GM12878 (cell line): ENCODE data around the gene LZTFL1. TPM values are rescaled to one million over a fixed set of nuclear protein-coding genes. Genes with fewer than 3 reads are reported as not detected.

Experiments
- ATAC-seq: fragments of 200-7000 bp; cut with Tn5 transposase; 3 replicates; pipeline ENCODE4 v1.9.1; 2020; ENCODE audit warnings: mild to moderate bottlenecking, moderate library complexity
- BruUV-seq: library from RNA; stranded (reverse); fragments of 400-500 nt; replicated peaks from 2 replicates; lab custom pipeline; 2021; lab: Mats Ljungman, UMichigan
- CTCF ChIA-PET: fragments of 300-600 bp; sonication (Branson Sonifier 250); formaldehyde crosslinking; extraction: SDS; loops from one replicate; lab custom pipeline; 2021; ENCODE audit warnings: inconsistent platforms; lab: Yijun Ruan, JAX
- POLR2A ChIA-PET: fragments of 350-600 bp; formaldehyde crosslinking; extraction: SDS; loops from one replicate; lab custom pipeline; 2021; ENCODE audit warnings: inconsistent platforms; lab: Charles Lee
- RAD21 ChIA-PET: fragments of 300-600 bp; sonication (Branson Sonifier 250); formaldehyde crosslinking; loops from one replicate; lab custom pipeline; 2023; ENCODE audit warnings: antibody characterized with exemption; ENCODE audit not compliant: unreplicated experiment; lab: Charles Lee
- SMC1A ChIA-PET: fragments of 300-600 bp; sonication (Branson Sonifier 250); formaldehyde crosslinking; loops from one replicate; lab custom pipeline; 2023; ENCODE audit not compliant: unreplicated experiment, uncharacterized antibody; lab: Charles Lee
- DNase-seq: peaks from one replicate; pipeline ENCODE4 v3.0.0-alpha.2; 2011; ENCODE audit warnings: low read depth, low spot score
- FAIRE-seq: peaks from 3 replicates; lab custom pipeline; 2011; peaks lifted over from hg19 to GRCh38; lab: Jason Lieb, UNC
- H2AFZ ChIP-seq: 2 replicates; pipeline ENCODE4 v1.6.0; 2011; ENCODE audit warnings: low read depth, low read length, control low read depth; ENCODE audit not compliant: control insufficient read depth
- H3K27ac ChIP-seq: 2 replicates; pipeline ENCODE4 v1.5.1; 2011; ENCODE audit warnings: control low read depth; ENCODE audit not compliant: control insufficient read depth, insufficient read depth
- H3K27me3 ChIP-seq, 2 experiments: replicated peaks in 1 of 2; 2 replicates each; pipeline versions ENCODE4 v1.6.0 to v1.6.1; 2011; ENCODE audit warnings: low read length in 1 of 2; ENCODE audit not compliant: control insufficient read depth in 2 of 2, insufficient read depth in 2 of 2
- H3K36me3 ChIP-seq, 2 experiments: 2 replicates each; pipeline ENCODE4 v1.5.1; 2011; ENCODE audit warnings: low read length in 1 of 2; ENCODE audit not compliant: control insufficient read depth in 2 of 2, insufficient read depth in 2 of 2
- H3K4me1 ChIP-seq: 2 replicates; pipeline ENCODE4 v1.6.1; 2011; ENCODE audit warnings: mild to moderate bottlenecking, low read length, moderate library complexity, mixed read lengths; ENCODE audit not compliant: control insufficient read depth, insufficient read depth
- H3K4me2 ChIP-seq: 2 replicates; pipeline ENCODE4 v1.6.0; 2011; ENCODE audit warnings: control low read depth; ENCODE audit not compliant: control insufficient read depth, insufficient read depth
- H3K4me3 ChIP-seq: fragments of 200-600 bp; sonication (generic); 2 replicates; pipeline ENCODE4 v1.5.1; 2016
- H3K79me2 ChIP-seq: 2 replicates; pipeline ENCODE4 v1.6.0; 2011; ENCODE audit warnings: low read length; ENCODE audit not compliant: control insufficient read depth, insufficient read depth
- H3K9ac ChIP-seq: 2 replicates; pipeline ENCODE4 v1.8.0; 2011; ENCODE audit warnings: low read length, control low read depth, mixed read lengths; ENCODE audit not compliant: control insufficient read depth, insufficient read depth
- H3K9me3 ChIP-seq: replicated peaks from 3 replicates; pipeline ENCODE4 v1.5.1; 2011; ENCODE audit warnings: mild to moderate bottlenecking, low read length; ENCODE audit not compliant: control insufficient read depth, insufficient read depth
- H4K20me1 ChIP-seq: 2 replicates; pipeline ENCODE4 v1.6.0; 2011; ENCODE audit not compliant: control insufficient read depth, insufficient read depth
- CREM ChIP-seq: IDR thresholded peaks from 2 replicates; pipeline ENCODE4 v1.6.1; 2014; ENCODE audit warnings: antibody characterized with exemption, low read depth
- KLF5 ChIP-seq: fragments of 450-650 bp; IDR thresholded peaks from 2 replicates; pipeline ENCODE4 v1.6.1; 2014; ENCODE audit warnings: mild to moderate bottlenecking; ENCODE audit not compliant: partially characterized antibody
- MTA3 ChIP-seq: IDR thresholded peaks from 2 replicates; pipeline ENCODE4 v1.6.1; 2012; ENCODE audit warnings: low read length, inconsistent platforms, borderline replicate concordance
- NFIC ChIP-seq: IDR thresholded peaks from 2 replicates; pipeline ENCODE4 v1.6.1; 2012; ENCODE audit warnings: low read depth, mild to moderate bottlenecking, inconsistent platforms, low read length, moderate library complexity
- RCOR1 ChIP-seq: conservative IDR thresholded peaks from 2 replicates; pipeline ENCODE4 v1.6.1; 2012; ENCODE audit warnings: low read depth, low read length, improper control_type of control experiment
- SRF ChIP-seq, 2 experiments: IDR thresholded peaks; 2 replicates each; pipeline ENCODE4 v1.6.1; 2011; ENCODE audit warnings: low read depth in 2 of 2, low read length in 2 of 2, mild to moderate bottlenecking in 1 of 2, moderate library complexity in 1 of 2
- TBL1XR1 ChIP-seq: IDR thresholded peaks from 2 replicates; pipeline ENCODE4 v1.6.1; 2012; ENCODE audit warnings: low read depth, low read length, improper control_type of control experiment
- WRNIP1 ChIP-seq: IDR thresholded peaks from 2 replicates; pipeline ENCODE4 v1.6.1; 2011; ENCODE audit warnings: low read depth, low read length, improper control_type of control experiment, borderline replicate concordance
- ZNF217 ChIP-seq: fragments of 450-650 bp; IDR thresholded peaks from 2 replicates; pipeline ENCODE4 v1.6.1; 2017; ENCODE audit warnings: antibody characterized with exemption, mild to moderate bottlenecking
- WGBS: methylation state at CpG from one replicate; pipeline ENCODE4 v1.1.6; 2016; ENCODE audit warnings: low lambda C conversion rate; ENCODE audit not compliant: insufficient replicate concordance, insufficient coverage; ENCODE audit errors: missing lambda C conversion rate; 5-methylcytosine and 5-hydroxymethylcytosine counted together
- in situ Hi-C: fragments of 300-500 bp; cut with MboI; formaldehyde crosslinking; loops from 9 replicates; pipeline ENCODE4 v1.14.3; 2018; ENCODE audit warnings: mixed read lengths
- intact Hi-C: fragments of 100-400 bp; cut with micrococcal nuclease; formaldehyde crosslinking; loops from one replicate; pipeline ENCODE4 v1.14.2; 2022; ENCODE audit not compliant: unreplicated experiment
- polyA plus RNA-seq, 11 experiments: library from polyadenylated mRNA; depleted of rRNA in 4 of 11; unstranded in 6 of 11; stranded (reverse) in 5 of 11; fragments of >200 nt; fragmentation: Nextera tagmentation in 4 of 11; fragmentation: Illumina TruSeq in 1 of 11; extraction: Ambion mirVana in 4 of 11; extraction: Trizol in 1 of 11; gene quantifications; 1 replicate in 1 of 11; 2 replicates in 10 of 11; pipeline versions ENCODE4 v1.2.1 to v1.2.3, GENCODE V29; 2011 to 2016; ENCODE audit warnings: inconsistent platforms in 2 of 11, missing spikeins in 2 of 11, low read depth in 1 of 11
- total RNA-seq, 4 experiments: library from RNA; depleted of rRNA in 3 of 4; stranded (reverse); fragments of >200 nt in 3 of 4; fragmentation: Illumina TruSeq in 1 of 4; extraction: Trizol in 1 of 4; gene quantifications; 2 replicates each; pipeline versions ENCODE4 v1.2.1 to v1.2.3, GENCODE V29; 2013 to 2021
- TF ChIP-seq, protein P1 (sequence below): fragments of 450-650 bp; IDR thresholded peaks from 2 replicates; pipeline ENCODE4 v1.6.1; 2017; ENCODE audit warnings: borderline replicate concordance
- TF ChIP-seq, protein P2 (sequence below): fragments of 450-650 bp; IDR thresholded peaks from 2 replicates; pipeline ENCODE4 v1.6.1; 2017; ENCODE audit warnings: mild to moderate bottlenecking, moderate library complexity

LZTFL1 gene
- total and polyA plus RNA-seq, 10 of the 15 experiments (the other 5 are each of a cell fraction or from before 2014, with no cell fraction given), result 9.8 to 74.1 (median 11.9) TPM

DNA sequence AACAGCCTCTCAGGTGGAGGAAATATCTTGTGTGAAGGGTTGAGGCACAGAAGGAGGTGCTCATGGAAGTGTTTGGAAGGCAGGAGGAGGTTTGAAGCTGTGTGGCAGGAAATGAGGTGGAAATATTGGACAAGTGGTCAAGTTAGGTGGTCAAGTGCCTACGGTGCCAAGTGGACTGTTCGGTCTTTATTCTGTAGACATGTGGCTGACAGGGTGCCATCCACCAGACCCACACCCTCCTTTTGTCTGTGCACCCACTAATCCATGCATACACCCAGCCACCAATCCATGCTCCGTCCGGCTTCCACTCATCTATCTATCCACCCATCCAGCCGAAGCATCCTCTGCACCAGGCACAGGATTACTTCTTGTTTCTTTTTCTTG is 47.8 kb downstream of the LZTFL1 start:
- 76% methylated on average over 5 of the region's 5 CpGs for WGBS
- H3K27me3 ChIP-seq, result peaks cover 2 to 17% of the 10 kb centered on the region in 2 experiments; a peak in 3 of 4 replicates
- DNase-seq (no peak), FAIRE-seq (no peak), ATAC-seq (no peak)
- H3K79me2 ChIP-seq, result no peaks in the 10 kb centered on the region
- H2AFZ ChIP-seq, result no peak overlapping the region
- H3K27ac ChIP-seq, result no peak overlapping the region
- H3K4me2 ChIP-seq, result no peak overlapping the region
- no peak overlapping the region for H3K9ac ChIP-seq
- ChIA-PET POLR2A (no interaction called here), CTCF (interaction anchor here (1.6 kb wide), 1 partner anchor 135 kb away, joined by 6 read pairs; no protein-coding TSS in a partner anchor), RAD21 (no interaction called here), SMC1A (interaction anchor here (0.6 kb wide), 1 partner anchor 30 kb away, joined by 3 read pairs; no protein-coding TSS in a partner anchor)
- BruUV-seq, result no TSS peak
- H3K36me3 ChIP-seq, result no peaks in the 10 kb centered on the region
- peaks cover 5% of the 10 kb centered on the region for H3K4me1 ChIP-seq
- TF ChIP-seq KLF5 (no peak), NFIC (no peak), SRF (IDR thresholded peaks at IDR 0.05; ENCODE audit: low read depth in 2 of 2, low read length in 2 of 2) (no peak)
- TF ChIP-seq, protein P1, sequence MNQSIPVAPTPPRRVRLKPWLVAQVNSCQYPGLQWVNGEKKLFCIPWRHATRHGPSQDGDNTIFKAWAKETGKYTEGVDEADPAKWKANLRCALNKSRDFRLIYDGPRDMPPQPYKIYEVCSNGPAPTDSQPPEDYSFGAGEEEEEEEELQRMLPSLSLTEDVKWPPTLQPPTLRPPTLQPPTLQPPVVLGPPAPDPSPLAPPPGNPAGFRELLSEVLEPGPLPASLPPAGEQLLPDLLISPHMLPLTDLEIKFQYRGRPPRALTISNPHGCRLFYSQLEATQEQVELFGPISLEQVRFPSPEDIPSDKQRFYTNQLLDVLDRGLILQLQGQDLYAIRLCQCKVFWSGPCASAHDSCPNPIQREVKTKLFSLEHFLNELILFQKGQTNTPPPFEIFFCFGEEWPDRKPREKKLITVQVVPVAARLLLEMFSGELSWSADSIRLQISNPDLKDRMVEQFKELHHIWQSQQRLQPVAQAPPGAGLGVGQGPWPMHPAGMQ, result no peak
- H3K9me3 ChIP-seq, result no peaks in the 10 kb centered on the region
- intact Hi-C loops (no loop called here), in situ Hi-C loops (no loop called here)
- H3K4me3 ChIP-seq, result no peak overlapping the region
- no peaks in the 10 kb centered on the region for H4K20me1 ChIP-seq

DNA sequence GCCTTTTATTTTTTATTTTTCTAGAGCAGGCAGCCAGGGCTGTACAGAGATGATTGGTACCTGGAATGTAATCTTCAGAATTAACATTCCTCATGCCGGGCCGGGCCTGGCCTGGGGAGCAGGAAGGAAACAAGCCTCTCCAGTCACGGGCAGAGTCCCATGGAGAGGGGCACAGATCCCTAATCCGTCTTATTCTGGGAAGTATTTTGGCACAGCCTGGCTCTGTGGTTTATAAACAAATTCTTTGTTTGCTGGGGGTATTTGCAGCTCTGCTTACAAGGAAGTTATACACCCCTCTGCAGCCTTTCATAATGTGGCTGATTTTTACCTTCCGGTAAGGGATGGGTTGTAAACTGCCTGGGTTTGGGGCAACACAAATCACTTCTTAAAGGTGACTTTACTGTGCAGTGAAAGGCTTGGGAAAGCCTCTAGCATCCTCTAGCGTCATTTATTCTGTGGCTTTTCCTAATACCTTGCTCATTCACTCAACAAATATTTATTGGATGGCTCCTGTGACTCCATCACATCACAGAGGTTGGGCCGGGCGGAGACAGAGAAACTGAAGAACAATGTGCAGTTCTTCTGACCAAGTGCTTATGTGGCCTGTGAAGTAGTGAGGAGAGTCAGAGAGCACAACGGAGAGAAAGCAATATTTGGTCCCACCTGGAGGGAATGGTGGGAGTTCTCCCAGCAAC is 48.3 kb downstream of the LZTFL1 start:
- in situ Hi-C loops (no loop called here), intact Hi-C loops (no loop called here)
- ChIA-PET RAD21 (no interaction called here), SMC1A (no interaction called here), POLR2A (no interaction called here), CTCF (no interaction called here)
- FAIRE-seq (no peak), DNase-seq (no peak), ATAC-seq (no peak)
- H3K4me3 ChIP-seq, result no peak overlapping the region
- H2AFZ ChIP-seq, result no peak overlapping the region
- TF ChIP-seq RCOR1 (no peak), CREM (no peak), WRNIP1 (no peak), ZNF217 (no peak), TBL1XR1 (no peak), MTA3 (no peak)
- TF ChIP-seq, protein P2, sequence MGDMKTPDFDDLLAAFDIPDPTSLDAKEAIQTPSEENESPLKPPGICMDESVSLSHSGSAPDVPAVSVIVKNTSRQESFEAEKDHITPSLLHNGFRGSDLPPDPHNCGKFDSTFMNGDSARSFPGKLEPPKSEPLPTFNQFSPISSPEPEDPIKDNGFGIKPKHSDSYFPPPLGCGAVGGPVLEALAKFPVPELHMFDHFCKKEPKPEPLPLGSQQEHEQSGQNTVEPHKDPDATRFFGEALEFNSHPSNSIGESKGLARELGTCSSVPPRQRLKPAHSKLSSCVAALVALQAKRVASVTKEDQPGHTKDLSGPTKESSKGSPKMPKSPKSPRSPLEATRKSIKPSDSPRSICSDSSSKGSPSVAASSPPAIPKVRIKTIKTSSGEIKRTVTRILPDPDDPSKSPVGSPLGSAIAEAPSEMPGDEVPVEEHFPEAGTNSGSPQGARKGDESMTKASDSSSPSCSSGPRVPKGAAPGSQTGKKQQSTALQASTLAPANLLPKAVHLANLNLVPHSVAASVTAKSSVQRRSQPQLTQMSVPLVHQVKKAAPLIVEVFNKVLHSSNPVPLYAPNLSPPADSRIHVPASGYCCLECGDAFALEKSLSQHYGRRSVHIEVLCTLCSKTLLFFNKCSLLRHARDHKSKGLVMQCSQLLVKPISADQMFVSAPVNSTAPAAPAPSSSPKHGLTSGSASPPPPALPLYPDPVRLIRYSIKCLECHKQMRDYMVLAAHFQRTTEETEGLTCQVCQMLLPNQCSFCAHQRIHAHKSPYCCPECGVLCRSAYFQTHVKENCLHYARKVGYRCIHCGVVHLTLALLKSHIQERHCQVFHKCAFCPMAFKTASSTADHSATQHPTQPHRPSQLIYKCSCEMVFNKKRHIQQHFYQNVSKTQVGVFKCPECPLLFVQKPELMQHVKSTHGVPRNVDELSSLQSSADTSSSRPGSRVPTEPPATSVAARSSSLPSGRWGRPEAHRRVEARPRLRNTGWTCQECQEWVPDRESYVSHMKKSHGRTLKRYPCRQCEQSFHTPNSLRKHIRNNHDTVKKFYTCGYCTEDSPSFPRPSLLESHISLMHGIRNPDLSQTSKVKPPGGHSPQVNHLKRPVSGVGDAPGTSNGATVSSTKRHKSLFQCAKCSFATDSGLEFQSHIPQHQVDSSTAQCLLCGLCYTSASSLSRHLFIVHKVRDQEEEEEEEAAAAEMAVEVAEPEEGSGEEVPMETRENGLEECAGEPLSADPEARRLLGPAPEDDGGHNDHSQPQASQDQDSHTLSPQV, result no peak
- H3K36me3 ChIP-seq, result no peaks in the 10 kb centered on the region
- no peak overlapping the region for H3K4me2 ChIP-seq
- no peaks in the 10 kb centered on the region for H3K79me2 ChIP-seq
- no peak overlapping the region for H3K9ac ChIP-seq
- H3K4me1 ChIP-seq, result peaks cover 5% of the 10 kb centered on the region
- no peak overlapping the region for H3K27ac ChIP-seq
- BruUV-seq, result no TSS peak
- peaks cover 2 to 17% of the 10 kb centered on the region in 2 experiments; a peak in 3 of 4 replicates for H3K27me3 ChIP-seq
- no peaks in the 10 kb centered on the region for H4K20me1 ChIP-seq
- WGBS, result 48% methylated on average over 9 of the region's 9 CpGs
- no peaks in the 10 kb centered on the region for H3K9me3 ChIP-seq
